ENCODE results near the gene RBPJL. TPM values are rescaled to one million over a fixed set of nuclear protein-coding genes. Genes with fewer than 3 reads are reported as not detected.

Gene RBPJL
- polyA plus RNA-seq, 2 of the 4 experiments (the other 2 are of a cell fraction) = not detected

- TF ChIP-seq CTCF (IDR thresholded peaks at IDR 0.05) (peak; percentile 92), MYC (IDR thresholded peaks at IDR 0.05; ENCODE audit: borderline replicate concordance, low read length) (peak; percentile 51), POLR2AphosphoS2 (conservative IDR thresholded peaks at IDR 0.05; ENCODE audit: low read length) (no peak), SREBF2 (IDR thresholded peaks at IDR 0.05) (no peak), RARB (CRISPR knock-in tag; IDR thresholded peaks at IDR 0.05) (no peak), PBX3 (IDR thresholded peaks at IDR 0.05) (peak; percentile 63; the same call in 1 of the 2 replicates), ATOH8 (CRISPR knock-in tag; IDR thresholded peaks at IDR 0.05; ENCODE audit: low read depth) (no peak), NPAS2 (CRISPR knock-in tag; IDR thresholded peaks at IDR 0.05; ENCODE audit: borderline replicate concordance) (no peak), CHD2 (IDR thresholded peaks at IDR 0.05; ENCODE audit: low read length, partially characterized antibody) (no peak), GATA3 (IDR thresholded peaks at IDR 0.05; ENCODE audit: borderline replicate concordance) (peak; percentile 16; the same call in 1 of the 2 replicates), SMC3 (IDR thresholded peaks at IDR 0.05) (peak; percentile 81), HDAC2 (IDR thresholded peaks at IDR 0.05) (no peak), NR3C1 (IDR thresholded peaks at IDR 0.05) (no peak), PHF8 (IDR thresholded peaks at IDR 0.05; ENCODE audit: borderline replicate concordance, low read depth) (peak; percentile 99), HMGXB4 (CRISPR knock-in tag; IDR thresholded peaks at IDR 0.05; ENCODE audit: borderline replicate concordance) (no peak), HOXA7 (CRISPR knock-in tag; IDR thresholded peaks at IDR 0.05) (no peak), REST (IDR thresholded peaks at IDR 0.05) (no peak), CBX8 (IDR thresholded peaks at IDR 0.05) (no peak), EHMT2 (IDR thresholded peaks at IDR 0.05; ENCODE audit: low read depth) (no peak), RCOR1 (IDR thresholded peaks at IDR 0.05; ENCODE audit: low read depth, low read length) (no peak), BHLHE40 (IDR thresholded peaks at IDR 0.05; ENCODE audit: low read depth, low read length) (no peak), EP300 (IDR thresholded peaks at IDR 0.05) (no peak), FOXS1 (CRISPR knock-in tag; IDR thresholded peaks at IDR 0.05) (no peak), USF2 (IDR thresholded peaks at IDR 0.05) (no peak), CBX2 (IDR thresholded peaks at IDR 0.05; ENCODE audit: borderline replicate concordance, low read depth) (no peak), ZSCAN20 (CRISPR knock-in tag; IDR thresholded peaks at IDR 0.05) (no peak), KDM5A (IDR thresholded peaks at IDR 0.05) (0 out of 2 replicates have a peak, but pooled peaks have one; percentile 45), MAX (IDR thresholded peaks at IDR 0.05) (peak; percentile 81; the same call in 1 of the 2 replicates), ZFP36 (IDR thresholded peaks at IDR 0.05; ENCODE audit: borderline replicate concordance, partially characterized antibody) (no peak), HEYL (CRISPR knock-in tag; IDR thresholded peaks at IDR 0.05) (no peak), EHF (CRISPR knock-in tag; IDR thresholded peaks at IDR 0.05) (no peak), TP53 (CRISPR knock-in tag; IDR thresholded peaks at IDR 0.05) (no peak)
Observed at GRCh38 chr20:45362804-45363610, 56.4 kb downstream of the RBPJL start, which contains the start of gene SYS1 (continued).
